ENCODE data around the gene MYLK4. TPM values are rescaled to one million over a fixed set of nuclear protein-coding genes. Genes with fewer than 3 reads are reported as not detected.

MYLK4 gene
- polyA plus RNA-seq, 1 donor from 2014 or later = 1.3 TPM

DNA sequence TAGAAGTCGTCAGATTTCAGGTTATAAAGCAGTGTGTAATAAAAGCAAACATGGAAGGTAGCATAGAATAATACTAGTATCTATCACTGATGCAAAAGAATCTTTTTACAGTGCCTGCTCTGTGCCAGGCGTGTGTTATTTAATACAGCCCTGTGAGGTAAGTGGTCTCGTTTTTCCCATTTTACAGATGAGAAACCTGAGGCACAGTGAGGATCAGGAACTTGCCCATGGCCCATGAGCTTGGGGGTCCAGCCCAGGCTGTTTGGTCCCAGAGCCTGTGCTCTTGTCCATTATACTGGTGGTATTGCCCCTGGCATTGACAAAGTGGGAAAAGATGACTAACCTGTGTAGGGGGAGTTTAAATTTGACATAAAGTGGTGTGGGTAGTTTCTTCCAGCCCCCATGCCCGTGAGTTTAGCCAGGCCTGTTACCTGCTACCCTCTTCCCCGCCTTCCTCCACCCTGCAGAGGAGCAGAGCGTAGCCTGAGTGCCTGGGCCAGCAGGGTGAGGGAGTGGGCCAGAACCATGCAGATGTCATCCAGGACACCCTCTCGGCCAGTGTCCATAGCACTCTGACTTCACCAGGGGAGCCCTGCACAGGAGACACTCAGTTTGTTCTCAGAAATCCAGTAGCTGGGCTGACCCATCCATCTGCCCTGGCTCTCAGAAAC, 31.1 kb upstream of the MYLK4 start:
- Histone ChIP-seq H3K4me2 (ENCODE audit: low read length) (no peak overlapping the region), H3K27me3 (ENCODE audit: insufficient read depth, low read depth, low read length) (no peaks in the 10 kb centered on the region), H3K9ac (ENCODE audit: low read length) (no peak overlapping the region), H3K9me2 (ENCODE audit: insufficient read depth, low read length) (no peaks in the 10 kb centered on the region), H3K4me3 (ENCODE audit: low read length) (no peak overlapping the region), H3K79me2 (replicated peaks; ENCODE audit: insufficient read depth, low read length) (peaks cover 11% of the 10 kb centered on the region), H3F3A (ENCODE audit: insufficient read depth, low read length, poor library complexity, severe bottlenecking) (no peaks in the 10 kb centered on the region), H3K36me3 (ENCODE audit: insufficient read depth, low read length) (peaks cover 5% of the 10 kb centered on the region), H3K9me3 (ENCODE audit: low read length) (no peaks in the 10 kb centered on the region), H3K27ac (ENCODE audit: low read length) (no peak overlapping the region), H2AFZ (ENCODE audit: low read depth, low read length) (no peak overlapping the region), H4K20me1 (ENCODE audit: insufficient read depth) (no peaks in the 10 kb centered on the region)
- TF ChIP-seq EP300 (conservative IDR thresholded peaks at IDR 0.05; ENCODE audit: poor library complexity, severe bottlenecking) (no peak), RAD21 (conservative IDR thresholded peaks at IDR 0.05) (no peak), TAF1 (IDR thresholded peaks at IDR 0.05; ENCODE audit: low read depth) (no peak), MXI1 (conservative IDR thresholded peaks at IDR 0.05; ENCODE audit: poor library complexity, severe bottlenecking) (no peak), POLR2AphosphoS5 (IDR thresholded peaks at IDR 0.05) (no peak), EZH2 (IDR thresholded peaks at IDR 0.05; ENCODE audit: borderline replicate concordance, insufficient read depth, low read length, poor library complexity, severe bottlenecking) (no peak), SMC3 (conservative IDR thresholded peaks at IDR 0.05; ENCODE audit: poor library complexity) (no peak)
- TF ChIP-seq, protein P1, sequence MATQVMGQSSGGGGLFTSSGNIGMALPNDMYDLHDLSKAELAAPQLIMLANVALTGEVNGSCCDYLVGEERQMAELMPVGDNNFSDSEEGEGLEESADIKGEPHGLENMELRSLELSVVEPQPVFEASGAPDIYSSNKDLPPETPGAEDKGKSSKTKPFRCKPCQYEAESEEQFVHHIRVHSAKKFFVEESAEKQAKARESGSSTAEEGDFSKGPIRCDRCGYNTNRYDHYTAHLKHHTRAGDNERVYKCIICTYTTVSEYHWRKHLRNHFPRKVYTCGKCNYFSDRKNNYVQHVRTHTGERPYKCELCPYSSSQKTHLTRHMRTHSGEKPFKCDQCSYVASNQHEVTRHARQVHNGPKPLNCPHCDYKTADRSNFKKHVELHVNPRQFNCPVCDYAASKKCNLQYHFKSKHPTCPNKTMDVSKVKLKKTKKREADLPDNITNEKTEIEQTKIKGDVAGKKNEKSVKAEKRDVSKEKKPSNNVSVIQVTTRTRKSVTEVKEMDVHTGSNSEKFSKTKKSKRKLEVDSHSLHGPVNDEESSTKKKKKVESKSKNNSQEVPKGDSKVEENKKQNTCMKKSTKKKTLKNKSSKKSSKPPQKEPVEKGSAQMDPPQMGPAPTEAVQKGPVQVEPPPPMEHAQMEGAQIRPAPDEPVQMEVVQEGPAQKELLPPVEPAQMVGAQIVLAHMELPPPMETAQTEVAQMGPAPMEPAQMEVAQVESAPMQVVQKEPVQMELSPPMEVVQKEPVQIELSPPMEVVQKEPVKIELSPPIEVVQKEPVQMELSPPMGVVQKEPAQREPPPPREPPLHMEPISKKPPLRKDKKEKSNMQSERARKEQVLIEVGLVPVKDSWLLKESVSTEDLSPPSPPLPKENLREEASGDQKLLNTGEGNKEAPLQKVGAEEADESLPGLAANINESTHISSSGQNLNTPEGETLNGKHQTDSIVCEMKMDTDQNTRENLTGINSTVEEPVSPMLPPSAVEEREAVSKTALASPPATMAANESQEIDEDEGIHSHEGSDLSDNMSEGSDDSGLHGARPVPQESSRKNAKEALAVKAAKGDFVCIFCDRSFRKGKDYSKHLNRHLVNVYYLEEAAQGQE (IDR thresholded peaks at IDR 0.05; ENCODE audit: borderline replicate concordance) = no peak
- TF ChIP-seq, protein P2, sequence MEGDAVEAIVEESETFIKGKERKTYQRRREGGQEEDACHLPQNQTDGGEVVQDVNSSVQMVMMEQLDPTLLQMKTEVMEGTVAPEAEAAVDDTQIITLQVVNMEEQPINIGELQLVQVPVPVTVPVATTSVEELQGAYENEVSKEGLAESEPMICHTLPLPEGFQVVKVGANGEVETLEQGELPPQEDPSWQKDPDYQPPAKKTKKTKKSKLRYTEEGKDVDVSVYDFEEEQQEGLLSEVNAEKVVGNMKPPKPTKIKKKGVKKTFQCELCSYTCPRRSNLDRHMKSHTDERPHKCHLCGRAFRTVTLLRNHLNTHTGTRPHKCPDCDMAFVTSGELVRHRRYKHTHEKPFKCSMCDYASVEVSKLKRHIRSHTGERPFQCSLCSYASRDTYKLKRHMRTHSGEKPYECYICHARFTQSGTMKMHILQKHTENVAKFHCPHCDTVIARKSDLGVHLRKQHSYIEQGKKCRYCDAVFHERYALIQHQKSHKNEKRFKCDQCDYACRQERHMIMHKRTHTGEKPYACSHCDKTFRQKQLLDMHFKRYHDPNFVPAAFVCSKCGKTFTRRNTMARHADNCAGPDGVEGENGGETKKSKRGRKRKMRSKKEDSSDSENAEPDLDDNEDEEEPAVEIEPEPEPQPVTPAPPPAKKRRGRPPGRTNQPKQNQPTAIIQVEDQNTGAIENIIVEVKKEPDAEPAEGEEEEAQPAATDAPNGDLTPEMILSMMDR (IDR thresholded peaks at IDR 0.05; ENCODE audit: poor library complexity, severe bottlenecking) = no peak

DNA sequence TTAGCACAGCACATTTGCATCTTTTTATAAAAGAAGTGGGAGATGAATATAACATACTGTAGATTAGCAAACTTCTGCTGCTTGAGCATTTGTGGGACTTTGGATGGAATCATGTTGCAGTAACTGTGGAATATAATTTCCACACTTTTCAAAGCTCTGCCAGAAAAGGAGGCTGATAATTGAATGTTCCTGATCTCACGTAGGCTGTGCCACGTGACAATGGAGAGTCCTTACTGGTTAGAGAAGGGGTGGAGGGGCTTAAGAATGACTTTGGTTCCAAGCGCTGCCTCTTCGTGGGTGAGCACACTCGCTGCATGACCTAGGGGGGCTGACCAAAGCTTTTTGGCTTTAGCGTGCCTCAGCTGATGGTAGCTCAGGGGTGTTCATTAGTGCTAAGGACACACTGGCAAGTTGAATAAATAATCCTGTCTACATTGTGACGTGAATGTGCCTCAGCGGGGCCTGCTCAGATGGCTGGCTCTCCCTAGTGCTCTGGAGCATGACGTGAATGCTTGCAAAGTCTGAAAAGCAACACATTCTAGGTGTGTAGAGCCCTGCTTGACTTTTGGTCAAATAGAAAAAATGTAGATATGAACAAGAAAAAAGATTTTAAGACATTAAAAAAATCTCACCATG, 29.5 kb upstream of the MYLK4 start:
- no peaks in the 10 kb centered on the region for H3K9me3 ChIP-seq (ENCODE audit: low read length)
- no peak overlapping the region for H3K4me3 ChIP-seq (ENCODE audit: low read length)
- H3K79me2 ChIP-seq (replicated peaks; ENCODE audit: insufficient read depth, low read length) = peaks cover 17% of the 10 kb centered on the region
- no peak overlapping the region for H3K4me2 ChIP-seq (ENCODE audit: low read length)
- H2AFZ ChIP-seq (ENCODE audit: low read depth, low read length) = no peak overlapping the region
- no peak overlapping the region for H3K27ac ChIP-seq (ENCODE audit: low read length)
- H3K9me2 ChIP-seq (ENCODE audit: insufficient read depth, low read length) = no peaks in the 10 kb centered on the region
- H3K36me3 ChIP-seq (ENCODE audit: insufficient read depth, low read length) = peaks cover 5% of the 10 kb centered on the region
- no peak overlapping the region for H3K9ac ChIP-seq (ENCODE audit: low read length)
- no peaks in the 10 kb centered on the region for H3K27me3 ChIP-seq (ENCODE audit: insufficient read depth, low read depth, low read length)
- no peaks in the 10 kb centered on the region for H4K20me1 ChIP-seq (ENCODE audit: insufficient read depth)
- no peaks in the 10 kb centered on the region for H3F3A ChIP-seq (ENCODE audit: insufficient read depth, low read length, poor library complexity, severe bottlenecking)
- no peak for TF ChIP-seq POLR2AphosphoS5 (IDR thresholded peaks at IDR 0.05)
- TF ChIP-seq, protein P2 (IDR thresholded peaks at IDR 0.05; ENCODE audit: poor library complexity, severe bottlenecking) = no peak
- no peak for TF ChIP-seq SMC3 (conservative IDR thresholded peaks at IDR 0.05; ENCODE audit: poor library complexity)
- no peak for TF ChIP-seq EZH2 (IDR thresholded peaks at IDR 0.05; ENCODE audit: borderline replicate concordance, insufficient read depth, low read length, poor library complexity, severe bottlenecking)
- TF ChIP-seq MXI1 (conservative IDR thresholded peaks at IDR 0.05; ENCODE audit: poor library complexity, severe bottlenecking) = no peak
- TF ChIP-seq RAD21 (conservative IDR thresholded peaks at IDR 0.05) = no peak
- no peak for TF ChIP-seq EP300 (conservative IDR thresholded peaks at IDR 0.05; ENCODE audit: poor library complexity, severe bottlenecking)
- no peak for TF ChIP-seq TAF1 (IDR thresholded peaks at IDR 0.05; ENCODE audit: low read depth)
- TF ChIP-seq, protein P1 (IDR thresholded peaks at IDR 0.05; ENCODE audit: borderline replicate concordance) = no peak
